Stomach (tissue), 9 donors: ENCODE measurements around the gene PPP2R2B. TPM values are rescaled to one million over a fixed set of nuclear protein-coding genes. Genes with fewer than 3 reads are reported as not detected.
A peak's percentile ranks its signal among the peaks of the same experiment; 100 is the strongest.

Source experiments
- DNase-seq, 2 donors: peaks; one replicate each; pipeline versions ENCODE4 v3.0.0 to v3.0.0-alpha.2; 2013 to 2019
- H3K27ac ChIP-seq, 5 donors: fragments of 200-600 bp in 4 of 5; sonication (generic) in 4 of 5; one replicate each; pipeline ENCODE4 v1.5.1; 2013 to 2019; ENCODE audit warnings: mild to moderate bottlenecking in 1 of 5, moderate library complexity in 1 of 5
- H3K27me3 ChIP-seq, 3 donors: fragments of 200-600 bp; sonication (generic); one replicate each; pipeline ENCODE4 v1.5.1; 2017 to 2019; ENCODE audit warnings: mixed run types in 1 of 3
- H3K36me3 ChIP-seq, 4 donors: fragments of 200-600 bp; sonication (generic); 1 replicate in 3 of 4; 2 replicates in 1 of 4; pipeline ENCODE4 v1.5.1; 2016 to 2019
- H3K4me1 ChIP-seq, 4 donors: fragments of 200-600 bp; sonication (generic); one replicate each; pipeline ENCODE4 v1.5.1; 2016 to 2019
- H3K4me3 ChIP-seq, 4 donors: fragments of 200-600 bp; sonication (generic) in 3 of 4; one replicate each; pipeline ENCODE4 v1.5.1; 2016 to 2019; ENCODE audit warnings: mild to moderate bottlenecking in 1 of 4
- H3K9me3 ChIP-seq, 4 donors: fragments of 200-600 bp; sonication (generic); one replicate each; pipeline ENCODE4 v1.5.1; 2016 to 2019
- EP300 ChIP-seq: sonication (generic); formaldehyde crosslinking; IDR thresholded peaks from one replicate; pipeline ENCODE4 v1.6.1; 2017; ENCODE audit warnings: antibody characterized with exemption
- POLR2A ChIP-seq, 4 donors: fragments of 450-650 bp; IDR thresholded peaks; one replicate each; pipeline ENCODE4 v1.6.1; 2016; ENCODE audit warnings: antibody characterized with exemption in 4 of 4, control low read depth in 2 of 4, mild to moderate bottlenecking in 1 of 4, moderate library complexity in 1 of 4
- POLR2AphosphoS5 ChIP-seq, 3 donors: sonication (generic); formaldehyde crosslinking; IDR thresholded peaks; one replicate each; pipeline ENCODE4 v1.6.1; 2016; ENCODE audit warnings: antibody characterized with exemption in 3 of 3
- WGBS, 5 donors: extraction: QIAGEN DNeasy Blood & Tissue Kit in 3 of 5; methylation state at CpG; one replicate each; pipeline versions ENCODE4 v1.1.5 to v1.1.7; 2013 to 2018; 5-methylcytosine and 5-hydroxymethylcytosine counted together
- intact Hi-C: fragments of 100-400 bp; cut with DNase I; formaldehyde crosslinking; loops from one replicate; pipeline ENCODE4 v1.15.1; 2023; ENCODE audit warnings: low total_unique reads
- polyA plus RNA-seq, 3 donors: library from polyadenylated mRNA; stranded (reverse); fragments of 200-250 nt; gene quantifications; one replicate each; pipeline ENCODE4 v1.2.3, GENCODE V29; 2013
- total RNA-seq, 5 donors: library from RNA; depleted of rRNA; stranded (reverse); fragments of >200 nt; gene quantifications; one replicate each; pipeline versions ENCODE4 v1.1.0 to v1.2.3, GENCODE V29; 2014 to 2016
- TF ChIP-seq, protein P1 (sequence below), 7 experiments: fragments of 450-650 bp in 4 of 7; fragments of 200-600 bp in 3 of 7; sonication (generic) in 3 of 7; IDR thresholded peaks; one replicate each; pipeline ENCODE4 v1.5.1; 2016 to 2019; ENCODE audit warnings: antibody characterized with exemption in 7 of 7, control low read depth in 2 of 7, mild to moderate bottlenecking in 1 of 7
- donor health status: healthy with polysubstance abuse.
- donor health status: Bipolar disorder and iron deficiency.
- donor health status: healthy.

PPP2R2B gene
- total and polyA plus RNA-seq, 8 donors, result under 0.01 to 4.6 (median 0.75) TPM; not detected in 1

DNA sequence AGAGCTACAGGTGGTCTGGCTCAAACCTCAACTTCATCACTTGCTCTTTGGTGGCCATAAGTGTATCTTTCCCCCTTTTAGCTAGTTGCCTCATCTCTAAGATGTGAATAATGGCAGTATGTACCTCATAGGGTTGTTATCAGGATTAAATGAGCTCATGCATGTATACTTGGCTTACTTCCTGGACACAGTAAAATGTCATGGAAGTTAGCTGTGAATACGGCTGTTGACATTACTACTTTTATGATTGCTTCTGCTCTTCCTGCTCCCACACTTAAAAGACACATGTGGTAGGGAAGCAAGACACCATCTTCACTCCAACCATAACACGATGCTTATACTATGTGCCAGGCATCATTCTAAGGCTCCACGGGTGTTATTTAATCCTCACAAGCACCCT, 248.1 kb downstream of the PPP2R2B start:
- no peak for DNase-seq
- Histone ChIP-seq H3K27ac (no peak overlapping the region), H3K9me3 (peaks cover 0 to 4% (median 0%) of the 10 kb centered on the region in 4 donors), H3K27me3 (no peaks in the 10 kb centered on the region), H3K36me3 (no peaks in the 10 kb centered on the region), H3K4me3 (no peak overlapping the region), H3K4me1 (no peaks in the 10 kb centered on the region)
- intact Hi-C loops, result no loop called here
- TF ChIP-seq, protein P1, sequence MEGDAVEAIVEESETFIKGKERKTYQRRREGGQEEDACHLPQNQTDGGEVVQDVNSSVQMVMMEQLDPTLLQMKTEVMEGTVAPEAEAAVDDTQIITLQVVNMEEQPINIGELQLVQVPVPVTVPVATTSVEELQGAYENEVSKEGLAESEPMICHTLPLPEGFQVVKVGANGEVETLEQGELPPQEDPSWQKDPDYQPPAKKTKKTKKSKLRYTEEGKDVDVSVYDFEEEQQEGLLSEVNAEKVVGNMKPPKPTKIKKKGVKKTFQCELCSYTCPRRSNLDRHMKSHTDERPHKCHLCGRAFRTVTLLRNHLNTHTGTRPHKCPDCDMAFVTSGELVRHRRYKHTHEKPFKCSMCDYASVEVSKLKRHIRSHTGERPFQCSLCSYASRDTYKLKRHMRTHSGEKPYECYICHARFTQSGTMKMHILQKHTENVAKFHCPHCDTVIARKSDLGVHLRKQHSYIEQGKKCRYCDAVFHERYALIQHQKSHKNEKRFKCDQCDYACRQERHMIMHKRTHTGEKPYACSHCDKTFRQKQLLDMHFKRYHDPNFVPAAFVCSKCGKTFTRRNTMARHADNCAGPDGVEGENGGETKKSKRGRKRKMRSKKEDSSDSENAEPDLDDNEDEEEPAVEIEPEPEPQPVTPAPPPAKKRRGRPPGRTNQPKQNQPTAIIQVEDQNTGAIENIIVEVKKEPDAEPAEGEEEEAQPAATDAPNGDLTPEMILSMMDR (IDR thresholded peaks at IDR 0.05), result no peak
- TF ChIP-seq POLR2AphosphoS5 (IDR thresholded peaks at IDR 0.05) (no peak), EP300 (no peak), POLR2A (IDR thresholded peaks at IDR 0.05) (no peak)
- 59 to 76% (median 66%) methylated on average over 3 of the region's 3 CpGs for WGBS, 5 donors

DNA sequence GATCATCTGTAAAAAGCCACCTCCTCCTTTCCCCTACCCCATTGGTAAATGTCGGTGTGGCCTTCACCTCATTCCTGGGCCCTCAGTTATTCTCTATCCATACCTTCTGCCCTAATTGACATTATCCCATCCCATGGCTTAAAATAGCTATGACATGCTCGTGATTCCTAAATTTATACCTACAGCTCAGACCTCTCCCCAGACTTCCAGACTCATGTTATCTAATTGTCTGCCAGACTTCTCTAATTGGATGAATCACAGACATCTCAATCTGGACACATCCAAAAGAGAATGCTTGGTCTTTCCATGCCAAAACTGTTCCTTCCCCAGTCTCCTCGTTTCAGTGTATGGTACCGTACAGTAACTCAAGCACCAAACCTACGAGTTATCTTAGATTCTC, 249.6 kb downstream of the PPP2R2B start:
- intact Hi-C loops, result no loop called here
- H3K9me3 ChIP-seq, result peaks cover 0 to 4% (median 0%) of the 10 kb centered on the region in 4 donors
- H3K27me3 ChIP-seq, result no peaks in the 10 kb centered on the region
- WGBS, 5 donors, result 84 to 91% (median 89%) methylated on average over 5 of the region's 5 CpGs
- no peak for DNase-seq
- no peaks in the 10 kb centered on the region for H3K36me3 ChIP-seq
- no peak overlapping the region for H3K4me3 ChIP-seq
- H3K4me1 ChIP-seq, result no peaks in the 10 kb centered on the region
- TF ChIP-seq EP300, result no peak
- no peak for TF ChIP-seq POLR2A (IDR thresholded peaks at IDR 0.05)
- no peak for TF ChIP-seq POLR2AphosphoS5 (IDR thresholded peaks at IDR 0.05)
- TF ChIP-seq, protein P1 (IDR thresholded peaks at IDR 0.05), result no peak
- H3K27ac ChIP-seq, result no peak overlapping the region

GRCh38 chr5:146626936-146627335, 251.6 kb downstream of the PPP2R2B start:
- Histone ChIP-seq H3K27me3 (no peaks in the 10 kb centered on the region), H3K27ac (no peak overlapping the region), H3K4me3 (no peak overlapping the region), H3K9me3 (no peaks in the 10 kb centered on the region), H3K4me1 (no peaks in the 10 kb centered on the region), H3K36me3 (no peaks in the 10 kb centered on the region)
- intact Hi-C loops, result no loop called here
- no peak for DNase-seq
- 63 to 93% (median 75%) methylated on average over 1 of the region's 1 CpG for WGBS, 5 donors
- TF ChIP-seq, protein P1 (IDR thresholded peaks at IDR 0.05), result no peak
- TF ChIP-seq POLR2AphosphoS5 (IDR thresholded peaks at IDR 0.05) (no peak), EP300 (no peak), POLR2A (IDR thresholded peaks at IDR 0.05) (no peak)

DNA sequence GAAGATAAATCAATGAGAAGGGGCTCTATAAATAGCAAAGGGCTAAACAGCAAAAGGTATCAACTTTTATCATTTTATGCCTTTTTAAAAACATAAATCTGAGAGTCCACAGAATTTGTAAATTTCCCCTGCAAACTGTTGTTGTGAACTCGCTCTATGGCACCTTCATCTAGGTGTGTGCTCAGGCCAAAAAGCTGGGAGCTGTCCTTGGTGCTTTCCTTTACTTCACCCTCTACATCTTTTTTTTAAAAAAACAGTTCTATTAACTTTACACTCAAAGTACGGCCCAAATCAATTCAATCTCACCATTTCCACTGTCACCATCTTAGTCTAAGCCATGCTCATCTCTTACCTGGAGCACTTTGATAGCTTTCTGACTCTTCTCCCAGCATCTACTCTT, 254.4 kb downstream of the PPP2R2B start:
- Histone ChIP-seq H3K9me3 (no peaks in the 10 kb centered on the region), H3K4me3 (no peak overlapping the region), H3K27ac (no peak overlapping the region), H3K27me3 (no peaks in the 10 kb centered on the region), H3K4me1 (no peaks in the 10 kb centered on the region), H3K36me3 (no peaks in the 10 kb centered on the region)
- TF ChIP-seq, protein P1 (IDR thresholded peaks at IDR 0.05), result no peak
- TF ChIP-seq POLR2A (IDR thresholded peaks at IDR 0.05) (no peak), POLR2AphosphoS5 (IDR thresholded peaks at IDR 0.05) (no peak), EP300 (no peak)
- WGBS, 5 donors, result 33 to 57% (median 41%) methylated on average over 2 of the region's 2 CpGs
- intact Hi-C loops, result no loop called here
- peak in 1 of 2 donors; percentile 37 for DNase-seq
